Type B pancreatic cell (in vitro differentiated cells): ENCODE results near the gene HLA-DOA. TPM values are rescaled to one million over a fixed set of nuclear protein-coding genes. Genes with fewer than 3 reads are reported as not detected.

Experiments used
- DNase-seq: peaks from one replicate; pipeline ENCODE4 v3.0.0; 2021; ENCODE audit warnings: mixed read lengths; ENCODE audit not compliant: unreplicated experiment; ENCODE audit errors: extremely low spot score
- H3K27ac Mint-ChIP-seq: 2 replicates; pipeline ENCODE4 v1.8.0; 2021; ENCODE audit warnings: mild to moderate bottlenecking, mixed read lengths
- H3K27me3 Mint-ChIP-seq: 2 replicates; pipeline ENCODE4 v1.8.0; 2021; ENCODE audit warnings: mixed read lengths
- H3K36me3 Mint-ChIP-seq: 2 replicates; pipeline ENCODE4 v1.8.0; 2021; ENCODE audit warnings: mixed read lengths
- H3K4me1 Mint-ChIP-seq: one replicate; pipeline ENCODE4 v1.8.0; 2021; ENCODE audit warnings: mixed read lengths; ENCODE audit not compliant: unreplicated experiment
- H3K4me3 Mint-ChIP-seq: 2 replicates; pipeline ENCODE4 v1.8.0; 2021; ENCODE audit warnings: mild to moderate bottlenecking, mixed read lengths
- H3K9me3 Mint-ChIP-seq: 2 replicates; pipeline ENCODE4 v1.8.0; 2021; ENCODE audit warnings: mixed read lengths
- total RNA-seq: library from RNA; stranded (reverse); gene quantifications from 2 replicates; pipeline ENCODE4 v1.2.1, GENCODE V29; 2021; ENCODE audit warnings: low replicate concordance
- TF ChIP-seq, protein P1 (sequence below): fragments of 200-600 bp; sonication (generic); conservative IDR thresholded peaks from 2 replicates; pipeline ENCODE4 v1.5.0; 2021; ENCODE audit warnings: antibody characterized with exemption, mild to moderate bottlenecking

The HLA-DOA gene
- total RNA-seq, 1 donor from 2014 or later = 2.5 TPM

GRCh38 chr6:33029328-33030184, 20.2 kb upstream of the HLA-DOA start:
- no peak overlapping the region for H3K4me3 Mint-ChIP-seq
- no peaks in the 10 kb centered on the region for H3K4me1 Mint-ChIP-seq
- peaks cover 64% of the 10 kb centered on the region for H3K27me3 Mint-ChIP-seq
- no peak for DNase-seq
- no peak overlapping the region for H3K27ac Mint-ChIP-seq
- TF ChIP-seq, protein P1, sequence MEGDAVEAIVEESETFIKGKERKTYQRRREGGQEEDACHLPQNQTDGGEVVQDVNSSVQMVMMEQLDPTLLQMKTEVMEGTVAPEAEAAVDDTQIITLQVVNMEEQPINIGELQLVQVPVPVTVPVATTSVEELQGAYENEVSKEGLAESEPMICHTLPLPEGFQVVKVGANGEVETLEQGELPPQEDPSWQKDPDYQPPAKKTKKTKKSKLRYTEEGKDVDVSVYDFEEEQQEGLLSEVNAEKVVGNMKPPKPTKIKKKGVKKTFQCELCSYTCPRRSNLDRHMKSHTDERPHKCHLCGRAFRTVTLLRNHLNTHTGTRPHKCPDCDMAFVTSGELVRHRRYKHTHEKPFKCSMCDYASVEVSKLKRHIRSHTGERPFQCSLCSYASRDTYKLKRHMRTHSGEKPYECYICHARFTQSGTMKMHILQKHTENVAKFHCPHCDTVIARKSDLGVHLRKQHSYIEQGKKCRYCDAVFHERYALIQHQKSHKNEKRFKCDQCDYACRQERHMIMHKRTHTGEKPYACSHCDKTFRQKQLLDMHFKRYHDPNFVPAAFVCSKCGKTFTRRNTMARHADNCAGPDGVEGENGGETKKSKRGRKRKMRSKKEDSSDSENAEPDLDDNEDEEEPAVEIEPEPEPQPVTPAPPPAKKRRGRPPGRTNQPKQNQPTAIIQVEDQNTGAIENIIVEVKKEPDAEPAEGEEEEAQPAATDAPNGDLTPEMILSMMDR = no peak
- no peaks in the 10 kb centered on the region for H3K36me3 Mint-ChIP-seq
- H3K9me3 Mint-ChIP-seq = no peaks in the 10 kb centered on the region

GRCh38 chr6:33028220-33028849, 18.9 kb upstream of the HLA-DOA start:
- TF ChIP-seq, protein P1 = no peak
- H3K36me3 Mint-ChIP-seq = no peaks in the 10 kb centered on the region
- H3K27me3 Mint-ChIP-seq = peaks cover 52% of the 10 kb centered on the region
- no peak overlapping the region for H3K4me3 Mint-ChIP-seq
- no peak overlapping the region for H3K27ac Mint-ChIP-seq
- no peak for DNase-seq
- H3K9me3 Mint-ChIP-seq = no peaks in the 10 kb centered on the region
- H3K4me1 Mint-ChIP-seq = no peaks in the 10 kb centered on the region

GRCh38 chr6:33024521-33024920, 15.1 kb upstream of the HLA-DOA start:
- no peaks in the 10 kb centered on the region for H3K4me1 Mint-ChIP-seq
- TF ChIP-seq, protein P1 = no peak
- H3K27ac Mint-ChIP-seq = no peak overlapping the region
- H3K27me3 Mint-ChIP-seq = peaks cover 36% of the 10 kb centered on the region
- DNase-seq = no peak
- H3K9me3 Mint-ChIP-seq = no peaks in the 10 kb centered on the region
- no peaks in the 10 kb centered on the region for H3K36me3 Mint-ChIP-seq
- no peak overlapping the region for H3K4me3 Mint-ChIP-seq

- H3K4me1 Mint-ChIP-seq = no peaks in the 10 kb centered on the region
- no peak overlapping the region for H3K4me3 Mint-ChIP-seq
- no peak for DNase-seq
- TF ChIP-seq, protein P1 = no peak
- H3K27ac Mint-ChIP-seq = no peak overlapping the region
- H3K36me3 Mint-ChIP-seq = no peaks in the 10 kb centered on the region
- no peaks in the 10 kb centered on the region for H3K9me3 Mint-ChIP-seq
- H3K27me3 Mint-ChIP-seq = peaks cover 38% of the 10 kb centered on the region
These were observed 14.1 kb upstream of the HLA-DOA start for GRCh38 chr6:33023536-33023935.

DNA sequence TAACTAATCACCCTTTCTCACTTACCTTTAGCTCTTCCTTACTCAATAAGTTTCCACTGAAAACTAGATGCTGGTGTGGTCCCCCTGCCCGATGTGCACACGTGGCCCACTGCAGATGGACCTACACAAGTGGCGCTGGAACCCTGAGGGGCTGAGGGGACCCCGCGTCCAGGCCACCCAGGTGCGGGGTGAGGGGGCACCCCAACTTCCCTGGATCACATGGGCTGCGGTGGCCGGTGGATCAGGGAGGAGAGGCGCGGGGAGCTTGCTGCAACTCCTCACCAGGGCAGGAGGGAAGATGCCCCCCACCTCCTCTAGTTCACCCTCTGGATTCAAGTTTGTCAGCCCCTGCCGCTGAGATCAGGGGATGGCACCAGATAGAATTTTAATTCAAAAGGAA, 12.5 kb upstream of the HLA-DOA start:
- TF ChIP-seq, protein P1 = no peak
- no peaks in the 10 kb centered on the region for H3K36me3 Mint-ChIP-seq
- peaks cover 6% of the 10 kb centered on the region for H3K4me1 Mint-ChIP-seq
- H3K9me3 Mint-ChIP-seq = no peaks in the 10 kb centered on the region
- no peak for DNase-seq
- peaks cover 40% of the 10 kb centered on the region for H3K27me3 Mint-ChIP-seq
- H3K27ac Mint-ChIP-seq = no peak overlapping the region
- no peak overlapping the region for H3K4me3 Mint-ChIP-seq
